Calu3 (cell line): ENCODE results near the gene NPBWR2. TPM values are rescaled to one million over a fixed set of nuclear protein-coding genes. Genes with fewer than 3 reads are reported as not detected.

Source experiments
- BruUV-seq: library from RNA; stranded (reverse); fragments of 400-500 nt; replicated peaks from 2 replicates; lab custom pipeline; 2021; lab: Mats Ljungman, UMichigan
- CTCF ChIA-PET: fragments of 300-600 bp; sonication (Branson Sonifier 250); formaldehyde crosslinking; loops from one replicate; lab custom pipeline; 2022; ENCODE audit warnings: antibody characterized with exemption; lab: Charles Lee
- DNase-seq: peaks from one replicate; pipeline ENCODE4 v3.0.0; 2022
- H3K27ac Mint-ChIP-seq: one replicate; pipeline ENCODE4 v1.8.0; 2022; ENCODE audit warnings: mixed read lengths; ENCODE audit not compliant: unreplicated experiment
- H3K27me3 Mint-ChIP-seq: one replicate; pipeline ENCODE4 v1.8.0; 2022; ENCODE audit warnings: mixed read lengths; ENCODE audit not compliant: unreplicated experiment
- H3K36me3 Mint-ChIP-seq: one replicate; pipeline ENCODE4 v1.8.0; 2022; ENCODE audit warnings: mild to moderate bottlenecking, moderate library complexity, mixed read lengths; ENCODE audit not compliant: insufficient read depth, unreplicated experiment
- H3K4me1 Mint-ChIP-seq: one replicate; pipeline ENCODE4 v1.8.0; 2022; ENCODE audit warnings: mild to moderate bottlenecking, low read depth, mixed read lengths; ENCODE audit not compliant: unreplicated experiment
- H3K4me3 Mint-ChIP-seq: one replicate; pipeline ENCODE4 v1.8.0; 2022; ENCODE audit warnings: mild to moderate bottlenecking, low read depth, moderate library complexity, mixed read lengths; ENCODE audit not compliant: unreplicated experiment
- H3K9me3 Mint-ChIP-seq: one replicate; pipeline ENCODE4 v1.8.0; 2022; ENCODE audit warnings: low read depth, mixed read lengths; ENCODE audit not compliant: unreplicated experiment
- CTCF ChIP-seq: fragments of 200-600 bp; IDR thresholded peaks from one replicate; pipeline ENCODE4 v1.8.0; 2022; ENCODE audit warnings: antibody characterized with exemption; ENCODE audit not compliant: unreplicated experiment
- intact Hi-C: fragments of 100-400 bp; cut with micrococcal nuclease; formaldehyde crosslinking; loops from one replicate; pipeline ENCODE4 v1.10.0; 2022; ENCODE audit not compliant: unreplicated experiment
- total RNA-seq: library from RNA; stranded (reverse); gene quantifications from 2 replicates; pipeline ENCODE4 v1.2.3, GENCODE V29; 2022

Gene NPBWR2
- total RNA-seq, 1 experiment from 2014 or later, result not detected

DNA sequence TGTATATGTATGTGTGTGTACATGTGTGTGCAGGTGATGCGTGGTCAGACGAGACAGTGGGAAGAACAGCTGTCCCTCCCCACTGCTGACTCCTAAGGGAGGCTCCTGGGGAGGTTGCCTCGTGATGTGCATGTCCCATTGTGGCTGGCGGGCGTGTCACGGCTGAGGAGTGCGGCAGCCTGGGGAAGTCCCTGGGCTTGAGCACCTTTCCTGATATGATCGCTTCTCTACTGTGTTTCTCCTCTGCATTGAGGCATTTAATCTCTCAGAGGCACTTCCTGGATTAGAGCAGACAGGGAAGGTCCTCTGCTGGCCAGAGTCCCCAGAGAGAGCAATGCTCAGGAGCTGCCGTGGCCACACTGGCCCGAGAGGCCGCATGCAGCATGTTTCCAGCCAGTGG, 11.4 kb downstream of the NPBWR2 start:
- BruUV-seq, result no TSS peak
- Mint-ChIP-seq H3K9me3 (peaks cover 5% of the 10 kb centered on the region), H3K4me1 (peaks cover 10% of the 10 kb centered on the region), H3K36me3 (no peaks in the 10 kb centered on the region), H3K4me3 (no peak overlapping the region), H3K27me3 (peaks cover 80% of the 10 kb centered on the region), H3K27ac (no peak overlapping the region)
- intact Hi-C loops, result no loop called here
- CTCF ChIA-PET, result no interaction called here
- DNase-seq, result no peak
- TF ChIP-seq CTCF, result no peak

- Mint-ChIP-seq H3K4me1 (peaks cover 10% of the 10 kb centered on the region), H3K27me3 (peaks cover 77% of the 10 kb centered on the region), H3K9me3 (peaks cover 5% of the 10 kb centered on the region), H3K36me3 (no peaks in the 10 kb centered on the region), H3K4me3 (no peak overlapping the region), H3K27ac (no peak overlapping the region)
- TF ChIP-seq CTCF, result no peak
- CTCF ChIA-PET, result no interaction called here
- intact Hi-C loops, result no loop called here
- DNase-seq, result no peak
- BruUV-seq, result no TSS peak
Observed at GRCh38 chr20:64095455-64095854, 11.9 kb downstream of the NPBWR2 start.

- BruUV-seq, result no TSS peak
- H3K4me1 Mint-ChIP-seq, result peaks cover 10% of the 10 kb centered on the region
- no peak for TF ChIP-seq CTCF
- no peak overlapping the region for H3K27ac Mint-ChIP-seq
- peaks cover 78% of the 10 kb centered on the region for H3K27me3 Mint-ChIP-seq
- DNase-seq, result no peak
- CTCF ChIA-PET, result interaction anchor here (0.6 kb wide), 1 partner anchor 50 kb away, joined by 5 read pairs; no protein-coding TSS in a partner anchor
- H3K9me3 Mint-ChIP-seq, result peaks cover 5% of the 10 kb centered on the region
- no peaks in the 10 kb centered on the region for H3K36me3 Mint-ChIP-seq
- H3K4me3 Mint-ChIP-seq, result no peak overlapping the region
- intact Hi-C loops, result no loop called here
Observed at GRCh38 chr20:64093013-64093503, 14.3 kb downstream of the NPBWR2 start.

DNA sequence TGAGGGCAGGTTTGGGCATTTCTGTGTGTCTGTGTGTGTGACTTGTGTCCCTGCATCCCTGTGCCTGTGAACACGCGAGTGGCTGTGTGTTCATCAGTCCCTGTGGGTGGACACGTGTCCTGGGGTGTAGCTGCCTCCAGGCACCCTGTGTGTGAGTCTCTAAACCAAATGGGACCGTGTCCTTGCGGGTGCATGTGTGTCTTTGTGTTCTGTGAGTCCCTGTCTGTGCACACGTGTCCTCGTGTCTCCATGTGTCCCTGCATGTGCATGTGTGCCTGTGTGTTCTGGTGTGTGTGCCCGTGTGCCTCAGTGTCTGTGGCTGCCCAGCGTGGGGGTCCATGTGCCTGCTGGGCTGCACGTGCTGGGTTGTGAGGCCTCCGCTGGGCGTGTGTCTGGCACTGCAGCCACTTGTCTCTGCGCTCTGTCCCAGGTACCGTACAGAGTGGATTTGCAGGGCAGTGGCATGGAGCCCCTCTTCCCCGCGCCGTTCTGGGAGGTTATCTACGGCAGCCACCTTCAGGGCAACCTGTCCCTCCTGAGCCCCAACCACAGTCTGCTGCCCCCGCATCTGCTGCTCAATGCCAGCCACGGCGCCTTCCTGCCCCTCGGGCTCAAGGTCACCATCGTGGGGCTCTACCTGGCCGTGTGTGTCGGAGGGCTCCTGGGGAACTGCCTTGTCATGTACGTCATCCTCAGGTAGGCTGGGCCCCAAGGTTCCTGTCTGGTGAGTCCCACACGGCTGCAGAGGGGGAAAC, 14.9 kb downstream of the NPBWR2 start:
- no peak for DNase-seq
- no peak overlapping the region for H3K4me3 Mint-ChIP-seq
- intact Hi-C loops, result no loop called here
- no peak for TF ChIP-seq CTCF
- CTCF ChIA-PET, result interaction anchor here (0.9 kb wide), 1 partner anchor 9 kb away, joined by 3 read pairs; no protein-coding TSS in a partner anchor
- peaks cover 10% of the 10 kb centered on the region for H3K4me1 Mint-ChIP-seq
- H3K36me3 Mint-ChIP-seq, result peaks cover 5% of the 10 kb centered on the region
- H3K27me3 Mint-ChIP-seq, result peaks cover 78% of the 10 kb centered on the region
- H3K27ac Mint-ChIP-seq, result no peak overlapping the region
- BruUV-seq, result no TSS peak
- H3K9me3 Mint-ChIP-seq, result peaks cover 5% of the 10 kb centered on the region
